ENCODE results near the gene MAST1.

- no peak for TF ChIP-seq EZH2phosphoT487 (IDR thresholded peaks at IDR 0.05; ENCODE audit: borderline replicate concordance)
- no peak for TF ChIP-seq CTCF (conservative IDR thresholded peaks at IDR 0.05; ENCODE audit: low read length)
Observed at GRCh38 chr19:12843328-12843727, 5.0 kb downstream of the MAST1 start.
